HG03575 (cell line): Measurements from ENCODE around the gene ITGA7.

Experiments used
- ATAC-seq: cut with Tn5 transposase; IDR thresholded peaks from one replicate; pipeline ENCODE4 v1.9.1; 2021; ENCODE audit not compliant: unreplicated experiment, insufficient number of reproducible peaks, low FRiP score; ENCODE audit errors: extremely low read depth

The ITGA7 gene

GRCh38 chr12:55688716-55689655 is 18.7 kb downstream of the ITGA7 start:
- ATAC-seq = no peak

GRCh38 chr12:55687746-55688145 is 20.0 kb downstream of the ITGA7 start:
- no peak for ATAC-seq

GRCh38 chr12:55686366-55687010 is 21.2 kb downstream of the ITGA7 start:
- no peak for ATAC-seq

- no peak for ATAC-seq
These were observed 22.0 kb downstream of the ITGA7 start for GRCh38 chr12:55685671-55686070.

DNA sequence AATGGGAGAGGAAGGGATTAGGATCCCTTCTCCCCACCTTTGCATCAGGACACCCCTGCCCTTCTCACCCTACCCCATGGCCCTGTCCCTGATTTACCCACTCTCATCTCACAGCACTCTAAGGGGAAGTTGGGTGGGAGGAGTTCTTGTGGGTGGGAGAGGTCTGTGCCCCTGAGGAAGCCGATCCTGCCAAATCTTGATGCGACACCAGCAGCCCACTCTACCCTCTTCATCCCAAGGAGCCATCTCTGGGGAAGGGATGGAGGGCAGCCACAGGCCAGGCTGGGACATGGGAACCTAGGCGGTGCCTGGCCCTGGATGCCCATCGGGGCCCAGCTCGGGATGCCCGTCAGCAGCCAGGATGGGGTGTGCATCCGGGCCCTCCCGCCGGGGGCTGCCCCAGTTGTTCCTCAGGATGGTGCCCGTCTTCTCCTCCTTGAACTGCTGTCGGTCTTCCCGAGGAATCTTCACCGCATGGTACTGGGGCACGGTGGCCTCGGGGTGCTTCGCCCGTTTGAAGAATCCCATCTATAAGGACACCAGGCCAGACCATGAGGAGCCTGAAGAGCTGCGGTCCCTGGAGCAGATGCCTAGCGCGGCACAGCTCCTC is 22.8 kb downstream of the ITGA7 start:
- ATAC-seq = no peak

DNA sequence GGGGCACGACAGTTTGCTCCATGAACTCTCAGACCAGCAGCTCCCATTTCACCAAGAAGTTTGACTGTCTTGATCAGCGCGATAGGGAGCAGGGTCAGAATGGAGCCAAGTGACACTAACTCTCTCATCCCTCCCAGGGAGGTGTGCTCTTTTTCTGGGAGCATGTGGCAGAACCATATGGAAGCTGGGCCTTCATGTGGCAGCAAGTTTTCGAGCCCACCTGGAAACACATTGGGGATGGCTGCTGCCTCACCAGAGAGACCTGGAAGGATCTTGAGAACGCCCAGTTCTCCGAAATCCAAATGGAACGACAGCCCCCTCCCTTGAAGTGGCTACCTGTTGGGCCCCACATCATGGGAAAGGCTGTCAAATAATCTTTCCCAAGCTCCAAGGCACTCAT is 24.0 kb downstream of the ITGA7 start:
- no peak for ATAC-seq

- no peak for ATAC-seq
These were observed 25.5 kb downstream of the ITGA7 start for GRCh38 chr12:55682087-55682796.

DNA sequence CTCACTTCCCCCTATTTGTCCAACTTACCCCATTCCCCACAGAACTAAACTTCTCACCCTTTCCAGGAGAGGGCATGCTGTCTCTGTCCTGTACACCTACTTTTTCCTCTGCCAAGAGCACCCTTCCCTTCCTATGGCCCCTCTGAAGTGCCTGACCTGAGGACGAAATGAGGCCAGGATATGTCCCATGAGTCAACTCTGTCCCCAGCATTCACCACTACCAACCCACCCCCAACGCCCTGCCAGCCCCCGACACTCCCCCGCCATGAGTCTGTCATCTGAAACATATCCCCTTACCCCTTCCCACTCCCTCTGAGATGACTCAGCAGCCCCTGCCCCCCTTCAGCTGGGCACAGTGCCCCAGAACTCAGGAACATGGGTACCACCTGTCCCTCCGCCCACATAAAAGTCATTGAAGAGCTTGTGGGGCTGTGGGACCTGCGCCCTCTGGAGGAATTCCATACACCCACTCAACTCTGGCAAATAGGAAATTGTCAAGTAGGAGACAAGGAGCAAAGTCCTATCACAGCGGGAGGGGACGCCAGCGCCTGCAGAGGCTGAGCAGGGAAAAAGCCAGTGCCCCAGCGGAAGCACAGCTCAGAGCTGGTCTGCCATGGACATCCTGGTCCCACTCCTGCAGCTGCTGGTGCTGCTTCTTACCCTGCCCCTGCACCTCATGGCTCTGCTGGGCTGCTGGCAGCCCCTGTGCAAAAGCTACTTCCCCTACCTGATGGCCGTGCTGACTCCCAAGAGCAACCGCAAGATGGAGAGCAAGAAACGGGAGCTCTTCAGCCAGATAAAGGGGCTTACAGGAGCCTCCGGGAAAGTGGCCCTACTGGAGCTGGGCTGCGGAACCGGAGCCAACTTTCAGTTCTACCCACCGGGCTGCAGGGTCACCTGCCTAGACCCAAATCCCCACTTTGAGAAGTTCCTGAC is 26.3 kb downstream of the ITGA7 start:
- no peak for ATAC-seq

- ATAC-seq = no peak
These were observed 28.0 kb downstream of the ITGA7 start for GRCh38 chr12:55679691-55680090.

- ATAC-seq = no peak
These were observed 31.0 kb downstream of the ITGA7 start for GRCh38 chr12:55676707-55677106.

DNA sequence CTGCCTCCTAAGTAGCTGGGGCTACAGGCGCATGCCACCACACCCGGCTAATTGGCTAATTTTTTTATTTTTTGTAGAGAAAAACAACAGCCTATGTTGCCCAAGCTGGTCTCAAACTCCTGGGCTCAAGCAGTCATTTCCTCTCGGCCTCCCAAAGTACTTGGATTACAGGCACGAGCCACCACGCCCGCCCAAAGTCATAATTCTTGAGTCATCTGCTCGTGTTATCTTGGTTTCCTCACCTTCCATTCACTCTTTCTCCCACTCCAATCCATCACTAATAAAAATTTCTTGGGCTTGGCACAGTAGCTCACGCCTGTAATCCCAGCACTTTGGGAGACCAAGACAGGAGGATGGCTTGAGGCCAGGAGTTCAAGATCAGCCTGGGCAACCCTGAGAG is 32.0 kb downstream of the ITGA7 start:
- no peak for ATAC-seq

DNA sequence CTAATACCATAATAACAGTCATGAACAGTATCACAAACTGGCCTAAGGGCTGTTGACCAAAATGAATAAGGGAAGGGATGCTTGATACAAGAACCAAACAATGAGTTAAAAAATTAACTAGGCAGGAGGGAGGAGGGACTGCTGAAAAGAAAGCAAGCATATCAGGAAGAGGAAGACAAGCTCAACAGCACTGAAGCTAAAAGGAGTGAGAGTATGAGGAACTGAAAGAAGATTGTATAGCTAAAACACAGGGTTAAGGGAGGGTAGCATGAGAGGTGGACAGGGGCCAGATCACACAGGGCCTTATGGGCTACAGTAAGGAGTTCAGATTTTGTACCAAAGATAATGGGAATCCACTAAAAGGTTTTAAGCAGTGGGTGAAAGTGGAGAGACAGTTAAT is 34.1 kb downstream of the ITGA7 start:
- peak; percentile 97 for ATAC-seq

DNA sequence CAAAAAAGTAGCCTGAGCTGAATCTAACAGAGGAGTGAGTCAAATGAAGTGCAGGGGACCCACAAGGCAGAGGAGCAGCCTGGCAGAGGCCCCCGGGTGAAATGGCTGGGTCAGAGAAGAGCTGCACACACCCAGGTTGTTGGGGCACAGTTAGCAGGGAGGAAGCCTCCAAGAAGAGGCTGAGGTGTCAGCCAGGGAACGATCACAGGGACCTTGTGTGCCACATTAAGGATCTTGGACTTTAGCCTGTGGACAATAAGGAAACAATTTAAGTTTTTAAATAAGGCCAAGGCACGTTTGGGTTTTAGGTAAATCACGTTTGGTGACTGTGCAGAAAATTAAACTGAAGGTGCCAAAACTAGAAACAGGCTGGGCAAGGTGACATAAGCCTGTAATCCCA is 36.0 kb downstream of the ITGA7 start:
- ATAC-seq = no peak

- no peak for ATAC-seq
These were observed 37.4 kb downstream of the ITGA7 start for GRCh38 chr12:55670276-55670675.

- no peak for ATAC-seq
These were observed 41.2 kb downstream of the ITGA7 start for GRCh38 chr12:55666508-55666907.

DNA sequence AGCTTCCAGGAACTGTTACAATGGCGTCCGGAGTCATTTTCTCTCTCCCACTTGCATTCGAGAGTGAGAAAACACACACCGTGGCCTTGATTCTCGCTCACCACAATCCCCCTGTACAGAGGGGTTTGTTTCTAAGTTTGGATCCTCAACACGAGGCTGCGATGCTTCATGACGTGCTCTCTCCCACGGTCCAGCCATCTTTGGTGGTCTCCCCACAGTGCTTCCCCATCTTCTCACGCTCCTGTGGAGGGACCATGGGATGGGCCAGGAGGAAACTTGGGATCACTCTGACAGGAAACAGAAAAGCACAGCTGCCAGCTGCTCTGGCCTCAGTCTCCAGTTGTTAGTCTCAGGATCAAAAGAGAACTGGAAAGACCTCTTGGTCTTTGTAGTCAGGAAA is 42.9 kb downstream of the ITGA7 start:
- no peak for ATAC-seq

- ATAC-seq = no peak
These were observed 44.3 kb downstream of the ITGA7 start for GRCh38 chr12:55663391-55663790.
